NOMO-1 (cell line): Measurements from ENCODE around the gene C20orf144.

Source experiments
- DNase-seq, 2 experiments: peaks; one replicate each; lab custom pipeline; 2025; ENCODE audit not compliant: unreplicated experiment in 2 of 2; lab: John Stamatoyannopoulos, UW

The C20orf144 gene

GRCh38 chr20:33649201-33649681 lies 12.9 kb upstream of the C20orf144 start:
- no peak for DNase-seq

- no peak for DNase-seq
These were observed 11.9 kb upstream of the C20orf144 start for GRCh38 chr20:33650111-33650752.

- no peak for DNase-seq
These were observed 11.2 kb upstream of the C20orf144 start for GRCh38 chr20:33650753-33651561.

- DNase-seq: no peak
These were observed 10.5 kb upstream of the C20orf144 start for GRCh38 chr20:33651562-33652048.

- peak in 1 of 2 experiments; percentile 22 for DNase-seq
These were observed 8.8 kb upstream of the C20orf144 start for GRCh38 chr20:33653218-33653899.

GRCh38 chr20:33653900-33654596 lies 8.1 kb upstream of the C20orf144 start:
- no peak for DNase-seq

- no peak for DNase-seq
These were observed 7.4 kb upstream of the C20orf144 start for GRCh38 chr20:33654680-33655161.

GRCh38 chr20:33655164-33655563 lies 7.0 kb upstream of the C20orf144 start:
- no peak for DNase-seq

- no peak for DNase-seq
These were observed 5.9 kb upstream of the C20orf144 start for GRCh38 chr20:33656010-33656782.

- DNase-seq: no peak
These were observed 5.1 kb upstream of the C20orf144 start for GRCh38 chr20:33656783-33657703.

GRCh38 chr20:33657704-33658095 lies 4.4 kb upstream of the C20orf144 start:
- DNase-seq: no peak

GRCh38 chr20:33658510-33658909 lies 3.6 kb upstream of the C20orf144 start:
- no peak for DNase-seq

- DNase-seq: no peak
These were observed 3.2 kb upstream of the C20orf144 start for GRCh38 chr20:33658929-33659328.

- no peak for DNase-seq
These were observed 2.6 kb upstream of the C20orf144 start for GRCh38 chr20:33659341-33660034.

GRCh38 chr20:33660035-33660684 lies 2.0 kb upstream of the C20orf144 start:
- no peak for DNase-seq

- DNase-seq: no peak
These were observed 1.5 kb upstream of the C20orf144 start for GRCh38 chr20:33660685-33661058.

GRCh38 chr20:33663161-33664084 lies 1.3 kb downstream of the C20orf144 start:
- peak; percentile 75 to 92 for DNase-seq
